ENCODE data around the gene MTERF4. TPM values are rescaled to one million over a fixed set of nuclear protein-coding genes. Genes with fewer than 3 reads are reported as not detected.
A peak's percentile ranks its signal among the peaks of the same experiment; 100 is the strongest.

Gene MTERF4
- total and polyA plus RNA-seq, 10 of the 15 experiments (the other 5 are each of a cell fraction or from before 2014, with no cell fraction given): 36.7 to 69.1 (median 45.5) TPM

DNA sequence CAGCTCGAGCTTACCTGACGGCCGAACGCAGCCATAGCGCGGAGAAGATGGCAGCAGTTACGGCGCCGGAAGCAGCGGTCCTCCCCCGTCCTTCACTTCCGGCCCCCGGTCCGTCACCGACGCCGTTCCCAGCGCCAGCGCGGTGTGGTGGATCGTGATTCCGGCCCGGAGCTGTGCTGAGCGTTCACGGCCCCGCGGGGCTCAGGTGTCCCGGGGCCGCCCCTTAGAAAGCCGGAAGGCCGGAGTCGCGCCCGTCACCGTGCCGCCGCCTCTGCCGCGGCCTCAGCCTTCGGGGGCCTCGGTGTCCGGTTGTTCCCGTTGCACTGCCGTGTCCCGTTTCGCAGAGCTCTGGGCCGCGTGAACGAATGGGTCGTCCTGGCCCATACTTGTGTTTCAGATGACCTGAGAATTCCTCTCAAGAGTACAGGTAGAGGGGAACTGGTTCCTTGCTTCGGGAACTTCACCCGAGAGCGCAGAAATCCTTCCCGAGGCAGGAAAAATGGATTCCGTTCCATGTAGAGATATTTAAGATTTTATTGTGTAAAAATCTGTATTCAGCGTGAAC, at the start of gene MTERF4 (continued):
- TF ChIP-seq ETV6 (conservative IDR thresholded peaks at IDR 0.05 in 1 of 2, IDR thresholded peaks at IDR 0.05 in 1 of 2; ENCODE audit: borderline replicate concordance in 1 of 2, low read depth in 1 of 2): peak in 1 of 2 experiments; percentile 46; a peak in 1 of 4 replicates
- TF ChIP-seq MEF2A (IDR thresholded peaks at IDR 0.05; ENCODE audit: insufficient read depth, low read depth, low read length): 0 out of 2 replicates have a peak, but pooled peaks have one; percentile 57
- no peak for TF ChIP-seq SUZ12 (IDR thresholded peaks at IDR 0.05; ENCODE audit: unreplicated experiment)
- peak; percentile 36; the same call in 1 of the 2 replicates for TF ChIP-seq SMC3 (IDR thresholded peaks at IDR 0.05; ENCODE audit: borderline replicate concordance, low read length)
- no peak; the same call in 1 of the 2 replicates for TF ChIP-seq CBFB (IDR thresholded peaks at IDR 0.05; ENCODE audit: low read depth)
- TF ChIP-seq MTA2 (IDR thresholded peaks at IDR 0.05; ENCODE audit: low read depth): no peak
- TF ChIP-seq ZNF384 (IDR thresholded peaks at IDR 0.05; ENCODE audit: borderline replicate concordance, low read depth, low read length): 0 out of 2 replicates have a peak, but pooled peaks have one; percentile 22
- TF ChIP-seq, protein P1, sequence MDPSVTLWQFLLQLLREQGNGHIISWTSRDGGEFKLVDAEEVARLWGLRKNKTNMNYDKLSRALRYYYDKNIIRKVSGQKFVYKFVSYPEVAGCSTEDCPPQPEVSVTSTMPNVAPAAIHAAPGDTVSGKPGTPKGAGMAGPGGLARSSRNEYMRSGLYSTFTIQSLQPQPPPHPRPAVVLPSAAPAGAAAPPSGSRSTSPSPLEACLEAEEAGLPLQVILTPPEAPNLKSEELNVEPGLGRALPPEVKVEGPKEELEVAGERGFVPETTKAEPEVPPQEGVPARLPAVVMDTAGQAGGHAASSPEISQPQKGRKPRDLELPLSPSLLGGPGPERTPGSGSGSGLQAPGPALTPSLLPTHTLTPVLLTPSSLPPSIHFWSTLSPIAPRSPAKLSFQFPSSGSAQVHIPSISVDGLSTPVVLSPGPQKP (IDR thresholded peaks at IDR 0.05; ENCODE audit: low read depth, low read length): peak; percentile 96
- peak; percentile 86 for TF ChIP-seq RELA (IDR thresholded peaks at IDR 0.05; ENCODE audit: borderline replicate concordance, partially characterized antibody)
- peak; percentile 84 for TF ChIP-seq CHD2 (IDR thresholded peaks at IDR 0.05; ENCODE audit: borderline replicate concordance, low read depth, low read length)
- TF ChIP-seq LARP7 (IDR thresholded peaks at IDR 0.05): peak; percentile 99
- TF ChIP-seq, protein P2, sequence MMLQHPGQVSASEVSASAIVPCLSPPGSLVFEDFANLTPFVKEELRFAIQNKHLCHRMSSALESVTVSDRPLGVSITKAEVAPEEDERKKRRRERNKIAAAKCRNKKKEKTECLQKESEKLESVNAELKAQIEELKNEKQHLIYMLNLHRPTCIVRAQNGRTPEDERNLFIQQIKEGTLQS (IDR thresholded peaks at IDR 0.05; ENCODE audit: borderline replicate concordance, extremely low read depth, low read depth, low read length): no peak
- TF ChIP-seq, protein P3, sequence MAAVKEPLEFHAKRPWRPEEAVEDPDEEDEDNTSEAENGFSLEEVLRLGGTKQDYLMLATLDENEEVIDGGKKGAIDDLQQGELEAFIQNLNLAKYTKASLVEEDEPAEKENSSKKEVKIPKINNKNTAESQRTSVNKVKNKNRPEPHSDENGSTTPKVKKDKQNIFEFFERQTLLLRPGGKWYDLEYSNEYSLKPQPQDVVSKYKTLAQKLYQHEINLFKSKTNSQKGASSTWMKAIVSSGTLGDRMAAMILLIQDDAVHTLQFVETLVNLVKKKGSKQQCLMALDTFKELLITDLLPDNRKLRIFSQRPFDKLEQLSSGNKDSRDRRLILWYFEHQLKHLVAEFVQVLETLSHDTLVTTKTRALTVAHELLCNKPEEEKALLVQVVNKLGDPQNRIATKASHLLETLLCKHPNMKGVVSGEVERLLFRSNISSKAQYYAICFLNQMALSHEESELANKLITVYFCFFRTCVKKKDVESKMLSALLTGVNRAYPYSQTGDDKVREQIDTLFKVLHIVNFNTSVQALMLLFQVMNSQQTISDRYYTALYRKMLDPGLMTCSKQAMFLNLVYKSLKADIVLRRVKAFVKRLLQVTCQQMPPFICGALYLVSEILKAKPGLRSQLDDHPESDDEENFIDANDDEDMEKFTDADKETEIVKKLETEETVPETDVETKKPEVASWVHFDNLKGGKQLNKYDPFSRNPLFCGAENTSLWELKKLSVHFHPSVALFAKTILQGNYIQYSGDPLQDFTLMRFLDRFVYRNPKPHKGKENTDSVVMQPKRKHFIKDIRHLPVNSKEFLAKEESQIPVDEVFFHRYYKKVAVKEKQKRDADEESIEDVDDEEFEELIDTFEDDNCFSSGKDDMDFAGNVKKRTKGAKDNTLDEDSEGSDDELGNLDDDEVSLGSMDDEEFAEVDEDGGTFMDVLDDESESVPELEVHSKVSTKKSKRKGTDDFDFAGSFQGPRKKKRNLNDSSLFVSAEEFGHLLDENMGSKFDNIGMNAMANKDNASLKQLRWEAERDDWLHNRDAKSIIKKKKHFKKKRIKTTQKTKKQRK (IDR thresholded peaks at IDR 0.05; ENCODE audit: low read depth, low read length): peak; percentile 44; the same call in 1 of the 2 replicates
- peak; percentile 96; the same call in 1 of the 2 replicates for TF ChIP-seq RB1 (IDR thresholded peaks at IDR 0.05; ENCODE audit: borderline replicate concordance)
- TF ChIP-seq ESRRA (IDR thresholded peaks at IDR 0.05; ENCODE audit: low read length): 0 out of 2 replicates have a peak, but pooled peaks have one; percentile 43
- peak; percentile 73; the same call in 1 of the 2 replicates for TF ChIP-seq PAX5 (IDR thresholded peaks at IDR 0.05; ENCODE audit: borderline replicate concordance, low read depth, low read length)
- TF ChIP-seq RAD51 (IDR thresholded peaks at IDR 0.05): no peak
- no peak for TF ChIP-seq ZNF622 (IDR thresholded peaks at IDR 0.05)
- no peak for TF ChIP-seq BMI1 (IDR thresholded peaks at IDR 0.05; ENCODE audit: borderline replicate concordance)
- no peak for TF ChIP-seq HDGF (IDR thresholded peaks at IDR 0.05)
- no peak for TF ChIP-seq CTCF (IDR thresholded peaks at IDR 0.05 in 2 of 3, conservative IDR thresholded peaks at IDR 0.05 in 1 of 3; ENCODE audit: control insufficient read depth in 2 of 3, extremely low read depth in 1 of 3, insufficient read depth in 1 of 3, low read depth in 3 of 3, low read length in 3 of 3)
- TF ChIP-seq, protein P4, sequence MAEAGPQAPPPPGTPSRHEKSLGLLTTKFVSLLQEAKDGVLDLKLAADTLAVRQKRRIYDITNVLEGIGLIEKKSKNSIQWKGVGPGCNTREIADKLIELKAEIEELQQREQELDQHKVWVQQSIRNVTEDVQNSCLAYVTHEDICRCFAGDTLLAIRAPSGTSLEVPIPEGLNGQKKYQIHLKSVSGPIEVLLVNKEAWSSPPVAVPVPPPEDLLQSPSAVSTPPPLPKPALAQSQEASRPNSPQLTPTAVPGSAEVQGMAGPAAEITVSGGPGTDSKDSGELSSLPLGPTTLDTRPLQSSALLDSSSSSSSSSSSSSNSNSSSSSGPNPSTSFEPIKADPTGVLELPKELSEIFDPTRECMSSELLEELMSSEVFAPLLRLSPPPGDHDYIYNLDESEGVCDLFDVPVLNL (IDR thresholded peaks at IDR 0.05; ENCODE audit: low read depth, low read length): 0 out of 2 replicates have a peak, but pooled peaks have one; percentile 22
